CD14-positive monocyte (primary cell): Measurements from ENCODE around the gene ARHGAP40. TPM values are rescaled to one million over a fixed set of nuclear protein-coding genes. Genes with fewer than 3 reads are reported as not detected.

ENCODE experiments used
- DNase-seq, 3 donors: peaks; one replicate each; pipeline ENCODE4 v3.0.0-alpha.2; 2011 to 2022
- H2AFZ ChIP-seq: 2 replicates; pipeline ENCODE4 v1.6.0; 2012; ENCODE audit warnings: mild to moderate bottlenecking, low read depth, low read length, inconsistent platforms; ENCODE audit not compliant: insufficient read depth, poor library complexity, severe bottlenecking
- H3K27ac ChIP-seq, 2 donors: 1 replicate in 1 of 2; 2 replicates in 1 of 2; pipeline ENCODE4 v1.5.1; 2012 to 2013; ENCODE audit warnings: low read length in 2 of 2, control low read depth in 1 of 2, inconsistent platforms in 1 of 2, low read depth in 1 of 2, mild to moderate bottlenecking in 1 of 2
- H3K27me3 ChIP-seq, 2 donors: one replicate each; pipeline versions ENCODE4 v1.6.0 to v1.6.1; 2011 to 2013; ENCODE audit warnings: low read length in 2 of 2; ENCODE audit not compliant: control insufficient read depth in 2 of 2, insufficient read depth in 2 of 2
- H3K36me3 ChIP-seq, 2 donors: replicated peaks in 1 of 2; 1 replicate in 1 of 2; 2 replicates in 1 of 2; pipeline versions ENCODE4 v1.5.1 to v1.6.1; 2012 to 2013; ENCODE audit warnings: low read length in 2 of 2, control low read depth in 1 of 2, inconsistent platforms in 1 of 2, mild to moderate bottlenecking in 1 of 2; ENCODE audit not compliant: insufficient read depth in 2 of 2, control insufficient read depth in 1 of 2
- H3K4me1 ChIP-seq, 2 donors: 1 replicate in 1 of 2; 2 replicates in 1 of 2; pipeline versions ENCODE4 v1.5.1 to v1.6.1; 2012 to 2013; ENCODE audit warnings: low read length in 2 of 2, control low read depth in 1 of 2, inconsistent platforms in 1 of 2, mild to moderate bottlenecking in 1 of 2, moderate library complexity in 1 of 2; ENCODE audit not compliant: insufficient read depth in 2 of 2, control insufficient read depth in 1 of 2
- H3K4me2 ChIP-seq: replicated peaks from 2 replicates; pipeline ENCODE3; 2012; ENCODE audit warnings: low read length, moderate library complexity, mild to moderate bottlenecking; ENCODE audit not compliant: poor library complexity, severe bottlenecking; ENCODE audit errors: extremely low read depth
- H3K4me3 ChIP-seq, 3 experiments: fragments of 200-600 bp in 1 of 3; sonication (generic) in 1 of 3; replicated peaks in 1 of 3; 1 replicate in 2 of 3; 2 replicates in 1 of 3; pipeline ENCODE4 v1.5.1; 2011 to 2013; ENCODE audit warnings: low read length in 3 of 3, mild to moderate bottlenecking in 3 of 3, control low read depth in 2 of 3, low read depth in 2 of 3, inconsistent platforms in 1 of 3, moderate library complexity in 1 of 3
- H3K79me2 ChIP-seq: 2 replicates; pipeline ENCODE4 v1.6.0; 2012; ENCODE audit warnings: mild to moderate bottlenecking, control low read depth, inconsistent platforms, low read length, moderate library complexity; ENCODE audit not compliant: insufficient read depth
- H3K9ac ChIP-seq: 2 replicates; pipeline ENCODE4 v1.6.0; 2017; ENCODE audit warnings: low read length, mild to moderate bottlenecking; ENCODE audit not compliant: insufficient read depth, poor library complexity, severe bottlenecking
- H3K9me3 ChIP-seq, 2 donors: replicated peaks in 1 of 2; 1 replicate in 1 of 2; 2 replicates in 1 of 2; pipeline versions ENCODE4 v1.5.1 to v1.6.1; 2012 to 2013; ENCODE audit warnings: low read length in 2 of 2, control low read depth in 1 of 2; ENCODE audit not compliant: control insufficient read depth in 1 of 2, insufficient read depth in 1 of 2
- H4K20me1 ChIP-seq: 2 replicates; pipeline ENCODE4 v1.6.0; 2012; ENCODE audit warnings: mild to moderate bottlenecking, low read length, control low read depth, moderate library complexity; ENCODE audit not compliant: insufficient read depth
- H3K27ac Mint-ChIP-seq, 7 donors: one replicate each; pipeline ENCODE4 v1.8.0; 2020; ENCODE audit warnings: mild to moderate bottlenecking in 7 of 7, mixed read lengths in 7 of 7, moderate library complexity in 6 of 7, inconsistent platforms in 2 of 7
- H3K27me3 Mint-ChIP-seq, 3 donors: one replicate each; pipeline ENCODE4 v1.8.0; 2021 to 2022; ENCODE audit warnings: low read depth in 3 of 3, mild to moderate bottlenecking in 3 of 3, mixed read lengths in 3 of 3, moderate library complexity in 3 of 3, inconsistent platforms in 1 of 3
- H3K36me3 Mint-ChIP-seq, 2 donors: one replicate each; pipeline ENCODE4 v1.8.0; 2020; ENCODE audit warnings: mixed read lengths in 2 of 2, inconsistent platforms in 1 of 2, mild to moderate bottlenecking in 1 of 2
- H3K4me1 Mint-ChIP-seq: one replicate; pipeline ENCODE4 v1.8.0; 2020; ENCODE audit warnings: mild to moderate bottlenecking, mixed read lengths
- H3K4me3 Mint-ChIP-seq, 2 donors: one replicate each; pipeline ENCODE4 v1.8.0; 2020; ENCODE audit warnings: mild to moderate bottlenecking in 2 of 2, mixed read lengths in 2 of 2, moderate library complexity in 1 of 2
- H3K9me3 Mint-ChIP-seq, 7 donors: one replicate each; pipeline ENCODE4 v1.8.0; 2020 to 2022; ENCODE audit warnings: mixed read lengths in 7 of 7, mild to moderate bottlenecking in 6 of 7, moderate library complexity in 6 of 7, inconsistent platforms in 2 of 7
- WGBS: methylation state at CpG from one replicate; pipeline ENCODE4 v1.1.5; 2013; ENCODE audit warnings: missing lambda C conversion rate; ENCODE audit not compliant: insufficient coverage; 5-methylcytosine and 5-hydroxymethylcytosine counted together
- intact Hi-C, 2 donors: fragments of 100-400 bp; cut with micrococcal nuclease; formaldehyde crosslinking; loops; one replicate each; pipeline versions ENCODE4 v1.15.0 to v1.15.1; 2023
- polyA plus RNA-seq, 3 donors: library from polyadenylated mRNA; depleted of rRNA in 1 of 3; unstranded in 2 of 3; stranded (reverse) in 1 of 3; fragments of 300-500 nt in 2 of 3; fragments of >200 nt in 1 of 3; fragmentation: Illumina TruSeq in 2 of 3; gene quantifications; 1 replicate in 2 of 3; 2 replicates in 1 of 3; pipeline ENCODE4 v1.2.3, GENCODE V29; 2012 to 2021
- TF ChIP-seq, protein P1 (sequence below): fragments of 200-600 bp; IDR thresholded peaks from one replicate; pipeline ENCODE4 v1.8.0; 2022; ENCODE audit warnings: antibody characterized with exemption, mild to moderate bottlenecking

Gene ARHGAP40
- polyA plus RNA-seq, 3 donors = not detected

GRCh38 chr20:38640521-38640920, 38.9 kb downstream of the ARHGAP40 start:
- H3K27me3 Mint-ChIP-seq = peaks cover 22 to 27% (median 25%) of the 10 kb centered on the region in 3 donors

DNA sequence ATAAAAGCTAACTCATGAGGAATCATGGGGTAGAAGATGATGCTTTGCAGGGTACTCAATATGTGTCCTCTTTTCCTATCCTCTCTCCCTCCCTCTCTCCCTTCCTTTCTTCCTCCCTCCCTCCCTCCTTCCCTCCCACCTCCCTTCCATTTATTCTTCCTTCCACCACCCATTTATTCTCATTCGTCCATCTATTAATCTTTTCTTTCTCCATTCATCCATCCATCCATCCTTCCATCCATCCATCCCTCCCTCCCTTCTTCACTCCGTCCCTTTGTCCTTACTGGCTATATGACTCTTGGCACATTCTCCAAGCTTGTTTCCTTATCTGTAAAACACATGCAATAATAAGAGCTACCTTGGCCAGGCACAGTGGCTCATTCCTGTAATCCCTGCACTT, 40.9 kb downstream of the ARHGAP40 start:
- no peak for DNase-seq
- H3K79me2 ChIP-seq = no peaks in the 10 kb centered on the region
- H4K20me1 ChIP-seq = no peaks in the 10 kb centered on the region
- peaks cover 0 to 8% of the 10 kb centered on the region in 2 donors for H3K27me3 ChIP-seq
- H3K36me3 ChIP-seq = no peaks in the 10 kb centered on the region
- H3K9me3 ChIP-seq = no peaks in the 10 kb centered on the region
- no peak overlapping the region for H3K9ac ChIP-seq
- Mint-ChIP-seq H3K9me3 (no peaks in the 10 kb centered on the region), H3K36me3 (no peaks in the 10 kb centered on the region), H3K4me1 (peaks cover 15% of the 10 kb centered on the region), H3K27ac (no peak overlapping the region), H3K27me3 (peaks cover 30 to 38% (median 37%) of the 10 kb centered on the region in 3 donors), H3K4me3 (no peak overlapping the region)
- H3K4me2 ChIP-seq = no peak overlapping the region
- no peak overlapping the region for H3K4me3 ChIP-seq
- intact Hi-C loops = loop anchor here in 1 of 2 donors (10.0 kb wide), 1 partner anchor 412 kb away; no protein-coding TSS in a partner anchor
- peaks cover 8 to 17% of the 10 kb centered on the region in 2 donors for H3K4me1 ChIP-seq
- H3K27ac ChIP-seq = no peak overlapping the region
- no peak overlapping the region for H2AFZ ChIP-seq
- 90% methylated on average over 2 of the region's 2 CpGs for WGBS
- TF ChIP-seq, protein P1, sequence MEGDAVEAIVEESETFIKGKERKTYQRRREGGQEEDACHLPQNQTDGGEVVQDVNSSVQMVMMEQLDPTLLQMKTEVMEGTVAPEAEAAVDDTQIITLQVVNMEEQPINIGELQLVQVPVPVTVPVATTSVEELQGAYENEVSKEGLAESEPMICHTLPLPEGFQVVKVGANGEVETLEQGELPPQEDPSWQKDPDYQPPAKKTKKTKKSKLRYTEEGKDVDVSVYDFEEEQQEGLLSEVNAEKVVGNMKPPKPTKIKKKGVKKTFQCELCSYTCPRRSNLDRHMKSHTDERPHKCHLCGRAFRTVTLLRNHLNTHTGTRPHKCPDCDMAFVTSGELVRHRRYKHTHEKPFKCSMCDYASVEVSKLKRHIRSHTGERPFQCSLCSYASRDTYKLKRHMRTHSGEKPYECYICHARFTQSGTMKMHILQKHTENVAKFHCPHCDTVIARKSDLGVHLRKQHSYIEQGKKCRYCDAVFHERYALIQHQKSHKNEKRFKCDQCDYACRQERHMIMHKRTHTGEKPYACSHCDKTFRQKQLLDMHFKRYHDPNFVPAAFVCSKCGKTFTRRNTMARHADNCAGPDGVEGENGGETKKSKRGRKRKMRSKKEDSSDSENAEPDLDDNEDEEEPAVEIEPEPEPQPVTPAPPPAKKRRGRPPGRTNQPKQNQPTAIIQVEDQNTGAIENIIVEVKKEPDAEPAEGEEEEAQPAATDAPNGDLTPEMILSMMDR = no peak

More at GRCh38 chr20:38640521-38640920, 38.9 kb downstream of the ARHGAP40 start:
- peaks cover 0 to 3% (median 0%) of the 10 kb centered on the region in 7 donors for H3K9me3 Mint-ChIP-seq
- 54% methylated on average over 2 of the region's 4 CpGs for WGBS
- DNase-seq = no peak
- H3K4me1 ChIP-seq = peaks cover 0 to 6% of the 10 kb centered on the region in 2 donors
- H3K36me3 Mint-ChIP-seq = no peaks in the 10 kb centered on the region
- H3K4me3 ChIP-seq = no peak overlapping the region
- H3K9ac ChIP-seq = no peak overlapping the region
- H3K4me3 Mint-ChIP-seq = no peak overlapping the region
- H4K20me1 ChIP-seq = no peaks in the 10 kb centered on the region
- H3K4me2 ChIP-seq = no peak overlapping the region
- intact Hi-C loops = loop anchor here in 1 of 2 donors (10.0 kb wide), 1 partner anchor 414 kb away; no protein-coding TSS in a partner anchor
- H3K4me1 Mint-ChIP-seq = peaks cover 9% of the 10 kb centered on the region
- H3K27ac Mint-ChIP-seq = peak overlapping the region in 1 of 7 donors; percentile 75
- peaks cover 0 to 2% of the 10 kb centered on the region in 2 donors for H3K9me3 ChIP-seq
- no peaks in the 10 kb centered on the region for H3K36me3 ChIP-seq
- no peak overlapping the region for H3K27ac ChIP-seq
- H2AFZ ChIP-seq = no peak overlapping the region
- H3K79me2 ChIP-seq = no peaks in the 10 kb centered on the region
- TF ChIP-seq, protein P1 = no peak
- no peaks in the 10 kb centered on the region for H3K27me3 ChIP-seq
